SK-N-SH treated with all-trans-retinoic acid at 6 μM for 48 hours (cell line): ENCODE data around the gene PODNL1.
A peak's percentile ranks its signal among the peaks of the same experiment; 100 is the strongest.

Experiments
- ATAC-seq: fragments of 200-7000 bp; cut with Tn5 transposase; 3 replicates; pipeline ENCODE4 v1.9.1; 2020; ENCODE audit warnings: mild to moderate bottlenecking, moderate library complexity
- ARNTL ChIP-seq: fragments of 450-650 bp; formaldehyde crosslinking; IDR thresholded peaks from 2 replicates; pipeline ENCODE4 v1.5.0; 2020; ENCODE audit warnings: low read depth, mild to moderate bottlenecking, moderate library complexity, borderline replicate concordance
- BACH2 ChIP-seq: fragments of 250-450 bp; sonication (Bioruptor Pico); IDR thresholded peaks from 2 replicates; pipeline ENCODE4 v1.9.0; 2021; ENCODE audit warnings: mild to moderate bottlenecking, borderline replicate concordance
- CREB5 ChIP-seq: fragments of 250-450 bp; sonication (Bioruptor Pico); IDR thresholded peaks from 2 replicates; pipeline ENCODE4 v1.5.1; 2020; ENCODE audit warnings: low read depth, mild to moderate bottlenecking, moderate library complexity
- ESRRG ChIP-seq: fragments of 250-450 bp; sonication (Bioruptor Pico); IDR thresholded peaks from 2 replicates; pipeline ENCODE4 v1.6.1; 2021; ENCODE audit warnings: mild to moderate bottlenecking
- GLIS3 ChIP-seq: fragments of 250-450 bp; sonication (Bioruptor Pico); IDR thresholded peaks from 2 replicates; pipeline ENCODE4 v1.5.0; 2020; ENCODE audit warnings: mild to moderate bottlenecking, moderate library complexity
- ISL1 ChIP-seq: fragments of 250-450 bp; sonication (Bioruptor Pico); IDR thresholded peaks from 2 replicates; pipeline ENCODE4 v2.1.2; 2022; ENCODE audit warnings: mild to moderate bottlenecking, moderate library complexity
- OSR1 ChIP-seq: fragments of 250-450 bp; sonication (Bioruptor Pico); IDR thresholded peaks from 2 replicates; pipeline ENCODE4 v1.8.0; 2022; ENCODE audit warnings: moderate library complexity, mild to moderate bottlenecking, inconsistent platforms
- PATZ1 ChIP-seq: fragments of 250-450 bp; sonication (Bioruptor Pico); IDR thresholded peaks from 2 replicates; pipeline ENCODE4 v1.8.0; 2020; ENCODE audit warnings: mild to moderate bottlenecking, moderate library complexity, borderline replicate concordance
- PPARA ChIP-seq: fragments of 250-450 bp; sonication (Bioruptor Pico); IDR thresholded peaks from 2 replicates; pipeline ENCODE4 v1.5.0; 2020; ENCODE audit warnings: mild to moderate bottlenecking, borderline replicate concordance
- RARB ChIP-seq: fragments of 250-450 bp; sonication (Bioruptor Pico); IDR thresholded peaks from 2 replicates; pipeline ENCODE4 v1.8.0; 2021; ENCODE audit warnings: mild to moderate bottlenecking, moderate library complexity
- SNAI2 ChIP-seq: fragments of 250-450 bp; sonication (Bioruptor Pico); IDR thresholded peaks from 2 replicates; pipeline ENCODE4 v1.5.0; 2020; ENCODE audit warnings: mild to moderate bottlenecking, moderate library complexity
- TCF4 ChIP-seq: fragments of 250-450 bp; sonication (Bioruptor Pico); IDR thresholded peaks from 2 replicates; pipeline ENCODE4 v1.8.0; 2021; ENCODE audit warnings: mild to moderate bottlenecking, moderate library complexity, borderline replicate concordance
- TOX ChIP-seq: fragments of 250-450 bp; sonication (Bioruptor Pico); IDR thresholded peaks from 2 replicates; pipeline ENCODE4 v1.8.0; 2021; ENCODE audit warnings: mild to moderate bottlenecking, moderate library complexity, borderline replicate concordance
- ZFP3 ChIP-seq: fragments of 250-450 bp; sonication (Bioruptor Pico); IDR thresholded peaks from 2 replicates; pipeline ENCODE4 v1.5.0; 2020; ENCODE audit warnings: mild to moderate bottlenecking, moderate library complexity
- ZFP30 ChIP-seq: fragments of 450-650 bp; formaldehyde crosslinking; IDR thresholded peaks from 2 replicates; pipeline ENCODE4 v1.5.0; 2022; ENCODE audit warnings: mild to moderate bottlenecking, moderate library complexity
- ZNF565 ChIP-seq: fragments of 450-650 bp; formaldehyde crosslinking; conservative IDR thresholded peaks from 2 replicates; pipeline ENCODE4 v1.5.0; 2020; ENCODE audit warnings: low read depth, mild to moderate bottlenecking, moderate library complexity
- ZNF70 ChIP-seq: fragments of 450-650 bp; formaldehyde crosslinking; IDR thresholded peaks from 2 replicates; pipeline ENCODE4 v1.5.0; 2020; ENCODE audit warnings: mild to moderate bottlenecking, moderate library complexity
- ZNF8 ChIP-seq: fragments of 450-650 bp; formaldehyde crosslinking; IDR thresholded peaks from 2 replicates; pipeline ENCODE4 v1.5.0; 2020; ENCODE audit warnings: mild to moderate bottlenecking, moderate library complexity
- TF ChIP-seq, protein P1 (sequence below): fragments of 250-450 bp; sonication (Bioruptor Pico); IDR thresholded peaks from 2 replicates; pipeline ENCODE4 v1.5.0; 2020; ENCODE audit warnings: mild to moderate bottlenecking, moderate library complexity
- TF ChIP-seq, protein P2 (sequence below): fragments of 250-450 bp; sonication (Bioruptor Pico); IDR thresholded peaks from 2 replicates; pipeline ENCODE4 v1.8.0; 2021; ENCODE audit warnings: low read depth, mild to moderate bottlenecking, moderate library complexity, borderline replicate concordance
- TF ChIP-seq, protein P3 (sequence below): fragments of 250-450 bp; sonication (Bioruptor Pico); IDR thresholded peaks from 2 replicates; pipeline ENCODE4 v1.5.1; 2021; ENCODE audit warnings: mild to moderate bottlenecking, moderate library complexity

PODNL1 gene

GRCh38 chr19:13959962-13960862 lies 22.0 kb upstream of the PODNL1 start:
- TF ChIP-seq ZFP3 (CRISPR knock-in tag) (no peak), BACH2 (CRISPR knock-in tag) (no peak), ZFP30 (no peak), RARB (CRISPR knock-in tag) (no peak), PPARA (CRISPR knock-in tag) (no peak), ZNF8 (CRISPR knock-in tag) (no peak), OSR1 (CRISPR knock-in tag) (no peak), ZNF70 (no peak), PATZ1 (CRISPR knock-in tag) (no peak), ZNF565 (CRISPR knock-in tag) (no peak), TOX (no peak), ISL1 (CRISPR knock-in tag) (no peak)
- TF ChIP-seq, protein P1, sequence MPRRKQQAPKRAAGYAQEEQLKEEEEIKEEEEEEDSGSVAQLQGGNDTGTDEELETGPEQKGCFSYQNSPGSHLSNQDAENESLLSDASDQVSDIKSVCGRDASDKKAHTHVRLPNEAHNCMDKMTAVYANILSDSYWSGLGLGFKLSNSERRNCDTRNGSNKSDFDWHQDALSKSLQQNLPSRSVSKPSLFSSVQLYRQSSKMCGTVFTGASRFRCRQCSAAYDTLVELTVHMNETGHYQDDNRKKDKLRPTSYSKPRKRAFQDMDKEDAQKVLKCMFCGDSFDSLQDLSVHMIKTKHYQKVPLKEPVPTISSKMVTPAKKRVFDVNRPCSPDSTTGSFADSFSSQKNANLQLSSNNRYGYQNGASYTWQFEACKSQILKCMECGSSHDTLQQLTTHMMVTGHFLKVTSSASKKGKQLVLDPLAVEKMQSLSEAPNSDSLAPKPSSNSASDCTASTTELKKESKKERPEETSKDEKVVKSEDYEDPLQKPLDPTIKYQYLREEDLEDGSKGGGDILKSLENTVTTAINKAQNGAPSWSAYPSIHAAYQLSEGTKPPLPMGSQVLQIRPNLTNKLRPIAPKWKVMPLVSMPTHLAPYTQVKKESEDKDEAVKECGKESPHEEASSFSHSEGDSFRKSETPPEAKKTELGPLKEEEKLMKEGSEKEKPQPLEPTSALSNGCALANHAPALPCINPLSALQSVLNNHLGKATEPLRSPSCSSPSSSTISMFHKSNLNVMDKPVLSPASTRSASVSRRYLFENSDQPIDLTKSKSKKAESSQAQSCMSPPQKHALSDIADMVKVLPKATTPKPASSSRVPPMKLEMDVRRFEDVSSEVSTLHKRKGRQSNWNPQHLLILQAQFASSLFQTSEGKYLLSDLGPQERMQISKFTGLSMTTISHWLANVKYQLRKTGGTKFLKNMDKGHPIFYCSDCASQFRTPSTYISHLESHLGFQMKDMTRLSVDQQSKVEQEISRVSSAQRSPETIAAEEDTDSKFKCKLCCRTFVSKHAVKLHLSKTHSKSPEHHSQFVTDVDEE: no peak
- ATAC-seq: peak; percentile 47; the same call in 2 of the 3 replicates

DNA sequence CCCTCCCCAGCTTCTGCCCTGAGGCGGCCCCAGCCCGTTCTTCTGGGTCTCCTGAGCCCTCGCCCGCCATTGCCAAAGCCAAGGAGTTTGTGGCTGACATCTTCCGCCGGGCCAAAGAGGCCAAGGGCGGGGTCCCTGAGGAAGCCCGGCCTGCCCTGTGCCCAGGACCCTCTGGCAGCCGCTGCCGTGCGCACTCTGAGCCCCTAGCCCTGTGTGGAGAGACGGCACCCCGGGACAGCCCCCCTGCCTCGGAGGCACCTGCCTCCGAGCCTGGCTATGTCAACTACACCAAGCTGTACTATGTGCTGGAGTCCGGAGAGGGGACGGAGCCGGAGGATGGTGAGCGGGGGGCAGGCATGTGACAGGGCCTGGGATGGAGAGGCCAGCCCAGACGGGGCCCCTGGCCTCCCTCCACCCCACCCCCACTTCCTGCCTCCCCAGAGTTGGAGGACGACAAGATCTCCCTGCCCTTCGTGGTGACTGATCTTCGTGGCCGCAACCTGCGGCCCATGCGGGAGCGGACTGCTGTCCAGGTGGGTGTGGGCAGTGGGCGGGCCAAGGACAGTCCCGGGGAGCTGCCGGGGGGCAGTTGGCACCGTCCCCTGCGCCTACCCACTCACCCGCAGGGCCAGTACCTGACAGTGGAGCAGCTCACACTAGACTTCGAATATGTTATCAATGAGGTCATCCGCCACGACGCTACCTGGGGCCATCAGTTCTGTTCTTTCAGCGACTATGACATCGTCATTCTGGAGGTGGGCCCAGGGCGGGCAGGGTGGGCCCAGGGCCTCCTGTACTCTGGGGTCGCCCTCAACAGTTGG lies 21.1 kb upstream of the PODNL1 start:
- TF ChIP-seq ZFP30 (no peak), GLIS3 (CRISPR knock-in tag) (no peak), CREB5 (CRISPR knock-in tag) (no peak)
- ATAC-seq: no peak

DNA sequence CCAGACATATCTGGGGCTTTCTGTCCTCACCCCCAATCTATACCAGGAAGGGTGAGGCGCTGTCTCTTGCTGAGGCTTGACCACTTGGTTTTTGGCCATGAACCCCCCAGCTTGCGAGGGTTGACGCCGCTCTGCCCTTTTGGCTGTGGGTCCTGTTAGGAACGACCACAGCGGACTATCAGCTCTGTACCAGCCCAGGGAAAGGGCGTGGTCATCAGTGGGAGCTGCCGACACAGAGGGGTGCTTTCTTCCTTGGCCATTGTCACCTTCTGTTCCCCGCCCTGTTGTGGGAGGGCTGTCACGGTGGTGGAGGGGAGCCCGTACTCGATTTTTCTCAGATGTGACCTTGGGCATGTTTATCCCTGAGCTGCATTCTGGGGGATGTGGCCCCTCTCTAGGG lies 19.8 kb upstream of the PODNL1 start:
- TF ChIP-seq TOX: no peak
- no peak for TF ChIP-seq PPARA (CRISPR knock-in tag)
- TF ChIP-seq ZFP3 (CRISPR knock-in tag): no peak
- no peak for TF ChIP-seq SNAI2 (CRISPR knock-in tag)
- no peak for TF ChIP-seq ZFP30
- TF ChIP-seq ZNF8 (CRISPR knock-in tag): no peak
- no peak for TF ChIP-seq GLIS3 (CRISPR knock-in tag)
- TF ChIP-seq ZNF70: no peak
- TF ChIP-seq, protein P2, sequence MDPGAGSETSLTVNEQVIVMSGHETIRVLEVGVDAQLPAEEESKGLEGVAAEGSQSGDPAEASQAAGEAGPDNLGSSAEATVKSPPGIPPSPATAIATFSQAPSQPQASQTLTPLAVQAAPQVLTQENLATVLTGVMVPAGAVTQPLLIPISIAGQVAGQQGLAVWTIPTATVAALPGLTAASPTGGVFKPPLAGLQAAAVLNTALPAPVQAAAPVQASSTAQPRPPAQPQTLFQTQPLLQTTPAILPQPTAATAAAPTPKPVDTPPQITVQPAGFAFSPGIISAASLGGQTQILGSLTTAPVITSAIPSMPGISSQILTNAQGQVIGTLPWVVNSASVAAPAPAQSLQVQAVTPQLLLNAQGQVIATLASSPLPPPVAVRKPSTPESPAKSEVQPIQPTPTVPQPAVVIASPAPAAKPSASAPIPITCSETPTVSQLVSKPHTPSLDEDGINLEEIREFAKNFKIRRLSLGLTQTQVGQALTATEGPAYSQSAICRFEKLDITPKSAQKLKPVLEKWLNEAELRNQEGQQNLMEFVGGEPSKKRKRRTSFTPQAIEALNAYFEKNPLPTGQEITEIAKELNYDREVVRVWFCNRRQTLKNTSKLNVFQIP (CRISPR knock-in tag): no peak
- no peak for TF ChIP-seq BACH2 (CRISPR knock-in tag)
- TF ChIP-seq, protein P3, sequence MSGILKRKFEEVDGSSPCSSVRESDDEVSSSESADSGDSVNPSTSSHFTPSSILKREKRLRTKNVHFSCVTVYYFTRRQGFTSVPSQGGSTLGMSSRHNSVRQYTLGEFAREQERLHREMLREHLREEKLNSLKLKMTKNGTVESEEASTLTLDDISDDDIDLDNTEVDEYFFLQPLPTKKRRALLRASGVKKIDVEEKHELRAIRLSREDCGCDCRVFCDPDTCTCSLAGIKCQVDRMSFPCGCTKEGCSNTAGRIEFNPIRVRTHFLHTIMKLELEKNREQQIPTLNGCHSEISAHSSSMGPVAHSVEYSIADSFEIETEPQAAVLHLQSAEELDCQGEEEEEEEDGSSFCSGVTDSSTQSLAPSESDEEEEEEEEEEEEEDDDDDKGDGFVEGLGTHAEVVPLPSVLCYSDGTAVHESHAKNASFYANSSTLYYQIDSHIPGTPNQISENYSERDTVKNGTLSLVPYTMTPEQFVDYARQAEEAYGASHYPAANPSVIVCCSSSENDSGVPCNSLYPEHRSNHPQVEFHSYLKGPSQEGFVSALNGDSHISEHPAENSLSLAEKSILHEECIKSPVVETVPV (CRISPR knock-in tag): no peak
- no peak for TF ChIP-seq TCF4 (CRISPR knock-in tag)
- no peak for TF ChIP-seq ARNTL (CRISPR knock-in tag)
- no peak for TF ChIP-seq ESRRG (CRISPR knock-in tag)
- no peak for TF ChIP-seq OSR1 (CRISPR knock-in tag)
- no peak for TF ChIP-seq RARB (CRISPR knock-in tag)
- TF ChIP-seq, all 23 proteins: peak for 0
- ATAC-seq: no peak
